Measurements from ENCODE around the gene IPCEF1. TPM values are rescaled to one million over a fixed set of nuclear protein-coding genes. Genes with fewer than 3 reads are reported as not detected.
A peak's percentile ranks its signal among the peaks of the same experiment; 100 is the strongest.
"Not testable (repeated sequence)": the region's sequence is repeated elsewhere in the genome, so short reads cannot be mapped to it uniquely, and the experiment has no call there.

Gene IPCEF1
- total and polyA plus RNA-seq, 2 donors (not counting 3 experiments of a cell fraction or from before 2014, with no cell fraction given): 0.01 to 0.51 TPM

DNA sequence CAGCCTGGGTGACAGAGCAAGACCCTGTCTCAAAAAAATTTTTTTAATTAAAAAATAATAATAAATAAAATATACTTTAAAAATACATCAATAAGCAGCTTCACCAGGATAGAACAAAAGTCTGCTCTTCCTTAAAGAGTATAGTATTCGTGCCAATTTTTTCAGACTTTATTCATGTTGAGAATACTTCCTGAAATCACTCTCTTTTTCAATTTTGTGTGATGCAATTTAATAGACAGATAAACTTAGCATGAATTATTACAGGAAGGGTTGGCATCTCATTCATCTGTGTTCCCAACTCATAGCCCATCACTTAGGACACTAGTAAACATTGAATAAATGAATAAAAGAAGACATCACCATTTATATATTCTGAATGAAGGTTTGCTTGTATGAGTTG lies 52.4 kb downstream of the IPCEF1 start:
- Histone ChIP-seq H3K4me3 (replicated peaks in 1 of 3; ENCODE audit: insufficient read depth in 1 of 3, low read depth in 1 of 3, low read length in 3 of 3) (no peak overlapping the region), H3K9me3 (replicated peaks; ENCODE audit: control insufficient read depth, insufficient read depth, low read length) (no peaks in the 10 kb centered on the region), H2AFZ (ENCODE audit: low read depth, low read length) (no peak overlapping the region), H3K79me2 (ENCODE audit: control insufficient read depth, insufficient read depth, low read length) (no peaks in the 10 kb centered on the region), H3K4me1 (ENCODE audit: control insufficient read depth, extremely low read depth, insufficient read depth, low read length) (peaks cover 2% of the 10 kb centered on the region), H3K4me2 (ENCODE audit: insufficient read depth, low read length) (no peak overlapping the region), H3K36me3 (ENCODE audit: control insufficient read depth in 2 of 2, extremely low read depth in 1 of 2, insufficient read depth in 2 of 2, low read length in 2 of 2) (no peaks in the 10 kb centered on the region), H4K20me1 (replicated peaks; ENCODE audit: control insufficient read depth, extremely low read depth, insufficient read depth, low read length) (no peaks in the 10 kb centered on the region), H3K9ac (replicated peaks; ENCODE audit: extremely low read depth, insufficient read depth, low read length) (no peak overlapping the region), H3K27me3 (ENCODE audit: control insufficient read depth in 2 of 2, insufficient read depth in 2 of 2, low read length in 2 of 2) (no peaks in the 10 kb centered on the region), H3K27ac (ENCODE audit: insufficient read depth, low read depth, low read length) (no peak overlapping the region), H3K9me1 (replicated peaks; ENCODE audit: control insufficient read depth, extremely low read depth, insufficient read depth, low read length) (no peaks in the 10 kb centered on the region)
- no TSS peak for BruUV-seq (replicated peaks)
- dilution Hi-C loops (cut with MboI; ENCODE audit: extremely low pct_ligation_motif_present, low sequenced_read_pairs): no loop called here
- no peak for FAIRE-seq
- CTCF ChIA-PET: no interaction called here
- TF ChIP-seq POLR2A (IDR thresholded peaks at IDR 0.05; ENCODE audit: low read depth, low read length): no peak
- TF ChIP-seq MYC (IDR thresholded peaks at IDR 0.05; ENCODE audit: low read depth, low read length): no peak
- TF ChIP-seq, protein P1, sequence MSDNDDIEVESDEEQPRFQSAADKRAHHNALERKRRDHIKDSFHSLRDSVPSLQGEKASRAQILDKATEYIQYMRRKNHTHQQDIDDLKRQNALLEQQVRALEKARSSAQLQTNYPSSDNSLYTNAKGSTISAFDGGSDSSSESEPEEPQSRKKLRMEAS (IDR thresholded peaks at IDR 0.05; ENCODE audit: insufficient read depth, insufficient read length): no peak
- POLR2A ChIA-PET: no interaction called here
- intact Hi-C loops (cut with micrococcal nuclease): no loop called here
- no peak for DNase-seq (ENCODE audit: low read depth, low spot score)

DNA sequence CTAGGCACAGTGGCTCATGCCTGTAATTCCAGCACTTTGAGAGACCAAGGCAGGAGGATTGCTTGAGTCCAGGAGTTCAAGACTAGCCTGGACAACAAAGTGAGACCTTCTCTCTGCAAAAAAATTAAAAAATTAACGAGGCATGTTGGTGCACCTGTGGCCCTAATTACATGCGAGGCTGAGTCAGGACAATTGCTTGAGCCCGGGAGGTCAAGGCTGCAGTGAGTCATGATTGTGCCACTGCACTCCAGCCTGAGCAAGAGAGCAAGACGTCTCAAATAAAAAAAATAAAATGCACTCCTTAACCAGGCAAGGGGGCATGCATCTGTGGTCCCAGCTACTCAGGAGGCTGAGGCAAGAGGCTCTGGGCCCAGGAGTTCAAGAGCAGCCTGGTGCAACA lies 53.0 kb downstream of the IPCEF1 start:
- TF ChIP-seq FOS (IDR thresholded peaks at IDR 0.05; ENCODE audit: borderline replicate concordance, insufficient read depth, low read length) (peak; percentile 30), JUN (IDR thresholded peaks at IDR 0.05; ENCODE audit: borderline replicate concordance, insufficient read depth, insufficient read length, low read depth) (peak; percentile 13), POLR2AphosphoS5 (IDR thresholded peaks at IDR 0.05; ENCODE audit: insufficient read depth, low read depth, low read length) (peak; percentile 40)
- BruUV-seq (replicated peaks); POLR2A ChIA-PET; H3K9me3 ChIP-seq (replicated peaks; ENCODE audit: control insufficient read depth, insufficient read depth, low read length); H3K36me3 ChIP-seq (ENCODE audit: control insufficient read depth in 2 of 2, extremely low read depth in 1 of 2, insufficient read depth in 2 of 2, low read length in 2 of 2); H4K20me1 ChIP-seq (replicated peaks; ENCODE audit: control insufficient read depth, extremely low read depth, insufficient read depth, low read length); H3K79me2 ChIP-seq (ENCODE audit: control insufficient read depth, insufficient read depth, low read length); H3K9me1 ChIP-seq (replicated peaks; ENCODE audit: control insufficient read depth, extremely low read depth, insufficient read depth, low read length); H3K4me2 ChIP-seq (ENCODE audit: insufficient read depth, low read length); dilution Hi-C loops (cut with MboI; ENCODE audit: extremely low pct_ligation_motif_present, low sequenced_read_pairs); H3K27me3 ChIP-seq (ENCODE audit: control insufficient read depth in 2 of 2, insufficient read depth in 2 of 2, low read length in 2 of 2); H3K4me1 ChIP-seq (ENCODE audit: control insufficient read depth, extremely low read depth, insufficient read depth, low read length); H3K9ac ChIP-seq (replicated peaks; ENCODE audit: extremely low read depth, insufficient read depth, low read length); H3K4me3 ChIP-seq (replicated peaks in 1 of 3; ENCODE audit: insufficient read depth in 1 of 3, low read depth in 1 of 3, low read length in 3 of 3); H2AFZ ChIP-seq (ENCODE audit: low read depth, low read length); H3K27ac ChIP-seq (ENCODE audit: insufficient read depth, low read depth, low read length); CTCF ChIA-PET: not testable (repeated sequence)
- peak; percentile 87 for FAIRE-seq
- intact Hi-C loops (cut with micrococcal nuclease): loop anchor here (2.0 kb wide), 2 partner anchors 13 to 51 kb away; no protein-coding TSS in a partner anchor
- DNase-seq (ENCODE audit: low read depth, low spot score): peak; percentile 19
